Measurements from ENCODE around the gene STAMBP.
"Not testable (repeated sequence)": the region's sequence is repeated elsewhere in the genome, so short reads cannot be mapped to it uniquely, and the experiment has no call there.

The STAMBP gene

GRCh38 chr2:73837847-73838585 lies 9.3 kb downstream of the STAMBP start:
- no peak for DNase-seq

- DNase-seq = no peak
Measured at GRCh38 chr2:73838889-73839534, 10.3 kb downstream of the STAMBP start.

GRCh38 chr2:73839653-73840411 lies 11.1 kb downstream of the STAMBP start:
- DNase-seq = no peak

- DNase-seq = no peak
Measured at GRCh38 chr2:73841912-73842738, 13.4 kb downstream of the STAMBP start.

- no peak for DNase-seq
Measured at GRCh38 chr2:73842739-73843019, 13.9 kb downstream of the STAMBP start.

GRCh38 chr2:73844087-73844486 lies 15.3 kb downstream of the STAMBP start:
- no peak for DNase-seq

GRCh38 chr2:73850009-73850408 lies 21.2 kb downstream of the STAMBP start:
- no peak for DNase-seq

GRCh38 chr2:73851274-73851673 lies 22.5 kb downstream of the STAMBP start:
- DNase-seq = no peak

- DNase-seq = no peak
Measured at GRCh38 chr2:73852020-73852419, 23.3 kb downstream of the STAMBP start.

- DNase-seq = no peak
Measured at GRCh38 chr2:73855526-73855925, 26.8 kb downstream of the STAMBP start.

- no peak for DNase-seq
Measured at GRCh38 chr2:73856214-73856613, 27.5 kb downstream of the STAMBP start.

GRCh38 chr2:73859721-73860586 lies 31.2 kb downstream of the STAMBP start:
- DNase-seq = no peak

- DNase-seq = no peak
Measured at GRCh38 chr2:73862987-73863386, 34.2 kb downstream of the STAMBP start.

GRCh38 chr2:73868204-73868978 lies 39.6 kb downstream of the STAMBP start:
- DNase-seq = no peak

- DNase-seq = no peak
Measured at GRCh38 chr2:73870084-73870483, 41.3 kb downstream of the STAMBP start.

- DNase-seq = no peak
Measured at GRCh38 chr2:73877071-73877802, 48.5 kb downstream of the STAMBP start.

- not testable (repeated sequence) for DNase-seq
Measured at GRCh38 chr2:73877984-73878383, 49.2 kb downstream of the STAMBP start.

GRCh38 chr2:73885406-73885805 lies 56.6 kb downstream of the STAMBP start:
- no peak for DNase-seq

- no peak for DNase-seq
Measured at GRCh38 chr2:73886357-73886756, 57.6 kb downstream of the STAMBP start.

- not testable (repeated sequence) for DNase-seq
Measured at GRCh38 chr2:73887596-73888353, 59.0 kb downstream of the STAMBP start.

Measured in CD4-positive, alpha-beta T cell treated with Interleukin-6 for 4 hours (primary cell).